ENCODE results near the gene DLX3. TPM values are rescaled to one million over a fixed set of nuclear protein-coding genes. Genes with fewer than 3 reads are reported as not detected.
A peak's percentile ranks its signal among the peaks of the same experiment; 100 is the strongest.

DLX3 gene
- total RNA-seq, 2 donors from 2014 or later = 0.12 TPM; not detected in 1

DNA sequence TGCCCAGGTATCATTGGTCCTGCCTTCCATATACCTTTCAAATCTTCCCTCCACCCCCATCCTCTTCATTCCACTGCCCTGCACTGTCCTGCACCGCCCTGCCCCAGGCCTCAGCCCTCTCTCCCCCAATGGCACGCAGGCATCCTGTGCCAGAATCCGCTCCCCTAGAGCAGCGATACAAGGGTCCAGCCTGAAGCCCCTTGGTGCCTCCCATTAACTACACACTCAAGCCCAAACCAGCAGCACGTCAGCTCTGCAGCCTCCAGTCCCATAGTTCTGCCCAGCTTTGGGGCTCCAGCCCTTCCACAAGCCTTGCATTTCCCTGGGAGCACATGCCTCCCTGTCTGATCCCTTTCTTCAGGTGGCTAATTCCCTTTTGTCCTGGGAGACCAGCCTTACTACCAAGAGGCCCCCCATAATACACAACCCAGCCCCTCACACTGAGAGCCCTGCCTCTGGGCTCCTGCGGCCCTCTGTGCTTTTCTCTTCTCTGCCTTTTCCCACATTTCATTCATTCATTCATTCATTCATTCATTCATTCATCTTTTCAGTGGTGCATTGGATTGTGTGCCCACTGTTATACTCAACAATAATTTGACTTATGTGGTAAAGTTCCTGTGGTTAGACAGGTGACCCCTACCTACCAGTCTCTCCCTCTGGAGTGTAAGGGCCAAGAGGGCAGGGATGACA is 26.8 kb upstream of the DLX3 start:
- Histone ChIP-seq H3K36me3 (no peaks in the 10 kb centered on the region), H3K27me3 (no peaks in the 10 kb centered on the region), H3K4me3 (no peak overlapping the region), H3K27ac (no peak overlapping the region), H3K4me1 (peaks cover 0 to 9% of the 10 kb centered on the region in 2 donors), H3K9me3 (no peaks in the 10 kb centered on the region)
- TF ChIP-seq, protein P1, sequence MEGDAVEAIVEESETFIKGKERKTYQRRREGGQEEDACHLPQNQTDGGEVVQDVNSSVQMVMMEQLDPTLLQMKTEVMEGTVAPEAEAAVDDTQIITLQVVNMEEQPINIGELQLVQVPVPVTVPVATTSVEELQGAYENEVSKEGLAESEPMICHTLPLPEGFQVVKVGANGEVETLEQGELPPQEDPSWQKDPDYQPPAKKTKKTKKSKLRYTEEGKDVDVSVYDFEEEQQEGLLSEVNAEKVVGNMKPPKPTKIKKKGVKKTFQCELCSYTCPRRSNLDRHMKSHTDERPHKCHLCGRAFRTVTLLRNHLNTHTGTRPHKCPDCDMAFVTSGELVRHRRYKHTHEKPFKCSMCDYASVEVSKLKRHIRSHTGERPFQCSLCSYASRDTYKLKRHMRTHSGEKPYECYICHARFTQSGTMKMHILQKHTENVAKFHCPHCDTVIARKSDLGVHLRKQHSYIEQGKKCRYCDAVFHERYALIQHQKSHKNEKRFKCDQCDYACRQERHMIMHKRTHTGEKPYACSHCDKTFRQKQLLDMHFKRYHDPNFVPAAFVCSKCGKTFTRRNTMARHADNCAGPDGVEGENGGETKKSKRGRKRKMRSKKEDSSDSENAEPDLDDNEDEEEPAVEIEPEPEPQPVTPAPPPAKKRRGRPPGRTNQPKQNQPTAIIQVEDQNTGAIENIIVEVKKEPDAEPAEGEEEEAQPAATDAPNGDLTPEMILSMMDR (IDR thresholded peaks at IDR 0.05) = no peak
- peak; percentile 9 for DNase-seq (ENCODE audit: low spot score)

DNA sequence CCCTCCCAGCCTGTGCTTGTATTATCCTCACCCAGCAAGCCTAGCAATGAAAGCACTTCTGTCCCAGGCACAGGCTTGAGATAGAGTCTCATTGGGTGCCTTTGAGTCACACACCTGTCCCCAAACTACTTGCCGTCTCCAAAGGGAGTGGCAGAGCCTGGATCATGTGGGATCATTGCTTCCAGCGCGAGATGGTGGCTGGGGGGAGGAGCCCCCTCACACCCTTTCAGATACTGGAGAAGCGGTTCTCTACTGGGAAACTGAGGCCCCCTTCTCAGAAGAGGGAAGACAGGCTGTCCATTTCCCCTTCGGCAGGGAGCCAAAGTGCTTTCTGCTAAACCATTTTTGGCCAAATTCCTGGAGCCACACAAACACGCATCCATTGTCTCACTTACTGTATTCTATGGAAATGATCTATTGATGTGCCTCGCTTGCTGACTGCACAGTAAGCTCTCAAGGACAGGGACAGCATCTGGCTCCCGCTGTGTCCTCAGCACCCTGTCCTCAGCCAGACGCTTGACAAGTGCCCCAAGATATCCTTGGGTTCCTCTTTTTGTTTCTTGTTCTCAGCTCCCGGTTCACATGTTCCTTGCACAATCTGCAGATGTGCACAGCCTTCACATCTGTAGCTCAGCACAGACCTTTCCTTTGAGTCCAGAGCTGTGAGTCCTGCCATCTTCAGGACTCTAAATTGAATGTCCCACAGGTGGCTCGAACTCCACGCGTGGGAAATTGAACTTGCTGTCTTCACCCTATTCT is 26.0 kb upstream of the DLX3 start:
- Histone ChIP-seq H3K27me3 (no peaks in the 10 kb centered on the region), H3K27ac (no peak overlapping the region), H3K4me1 (peaks cover 0 to 9% of the 10 kb centered on the region in 2 donors), H3K4me3 (no peak overlapping the region), H3K9me3 (no peaks in the 10 kb centered on the region), H3K36me3 (no peaks in the 10 kb centered on the region)
- peak; percentile 42 for DNase-seq (ENCODE audit: low spot score)
- TF ChIP-seq, protein P1 (IDR thresholded peaks at IDR 0.05) = no peak

DNA sequence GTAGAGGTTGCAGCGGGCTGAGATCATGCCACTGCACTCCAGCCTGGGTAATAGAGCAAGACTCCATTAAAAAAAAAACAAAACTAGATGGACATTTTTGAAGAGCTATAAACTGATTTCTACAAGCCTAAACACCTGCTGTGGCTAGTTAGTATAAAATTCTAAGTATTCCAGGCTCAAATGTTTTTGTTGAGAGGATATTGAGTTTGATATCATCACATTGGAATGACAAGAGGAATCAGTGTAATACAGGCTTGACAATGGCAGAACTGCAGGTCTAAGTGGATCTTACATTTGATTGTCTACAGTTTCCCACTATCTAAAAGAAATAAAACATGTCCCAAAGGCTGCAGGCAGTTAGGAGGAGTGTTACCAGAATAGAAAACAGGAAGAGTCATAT is 23.9 kb upstream of the DLX3 start:
- H3K4me3 ChIP-seq = no peak overlapping the region
- H3K36me3 ChIP-seq = no peaks in the 10 kb centered on the region
- no peak overlapping the region for H3K27ac ChIP-seq
- peaks cover 0 to 9% of the 10 kb centered on the region in 2 donors for H3K4me1 ChIP-seq
- H3K27me3 ChIP-seq = no peaks in the 10 kb centered on the region
- peaks cover 0 to 7% of the 10 kb centered on the region in 2 donors for H3K9me3 ChIP-seq
- no peak for DNase-seq (ENCODE audit: low spot score)
- TF ChIP-seq, protein P1 (IDR thresholded peaks at IDR 0.05) = no peak

DNA sequence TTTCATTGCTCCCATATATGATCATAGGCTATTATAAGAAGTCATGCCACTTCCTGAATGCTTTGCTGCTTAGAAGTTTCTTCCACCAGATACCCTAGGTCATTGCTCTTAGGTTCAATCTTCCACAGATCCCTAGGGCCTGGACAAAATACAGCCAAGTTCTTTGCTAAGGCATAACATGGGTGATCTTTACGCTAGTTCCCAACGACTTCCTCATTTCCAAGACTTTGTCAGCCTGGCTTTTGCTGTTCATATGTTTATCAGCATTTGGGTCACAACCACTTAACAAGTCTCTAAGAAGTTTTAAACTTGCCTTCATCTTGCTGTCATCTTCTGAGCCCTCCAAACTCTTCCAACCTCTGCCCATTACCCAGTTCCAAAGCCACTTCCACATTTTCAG is 20.1 kb upstream of the DLX3 start:
- DNase-seq (ENCODE audit: low spot score) = no peak
- H3K27ac ChIP-seq = no peak overlapping the region
- no peaks in the 10 kb centered on the region for H3K36me3 ChIP-seq
- no peaks in the 10 kb centered on the region for H3K27me3 ChIP-seq
- no peaks in the 10 kb centered on the region for H3K4me1 ChIP-seq
- TF ChIP-seq, protein P1 (IDR thresholded peaks at IDR 0.05) = no peak
- no peak overlapping the region for H3K4me3 ChIP-seq
- peaks cover 0 to 26% of the 10 kb centered on the region in 2 donors for H3K9me3 ChIP-seq

DNA sequence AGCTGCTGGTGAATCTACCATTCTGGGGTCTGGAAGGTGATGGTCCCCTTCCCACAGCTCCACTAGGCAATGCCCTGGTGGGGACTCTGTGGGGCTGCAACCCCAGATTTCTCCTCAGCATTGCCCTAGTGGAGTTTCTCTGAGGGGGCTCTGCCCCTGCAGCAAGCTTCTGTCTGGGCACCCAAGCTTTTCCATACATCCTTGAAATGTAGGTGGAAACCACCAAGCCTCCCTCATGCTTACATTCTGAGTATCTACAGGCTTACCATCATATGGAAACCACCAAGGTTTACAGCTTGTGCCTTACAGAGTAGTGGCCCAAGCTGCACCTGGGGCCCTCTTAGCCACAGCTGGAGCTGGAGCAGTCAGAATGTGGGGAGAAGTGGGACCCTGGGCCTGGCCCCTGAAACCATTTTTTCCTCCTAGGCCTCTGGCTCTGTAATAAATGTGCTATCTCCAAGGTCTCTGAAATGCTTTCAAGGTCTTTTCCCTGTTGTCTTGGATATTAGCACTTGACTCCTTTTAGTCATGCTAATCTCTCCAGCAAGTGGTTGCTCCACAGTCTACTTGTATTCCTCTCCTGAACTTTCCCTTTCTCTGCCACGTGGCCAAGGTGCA is 19.6 kb upstream of the DLX3 start:
- Histone ChIP-seq H3K9me3 (peaks cover 0 to 31% of the 10 kb centered on the region in 2 donors), H3K36me3 (no peaks in the 10 kb centered on the region), H3K4me1 (no peaks in the 10 kb centered on the region), H3K27ac (no peak overlapping the region), H3K27me3 (no peaks in the 10 kb centered on the region), H3K4me3 (no peak overlapping the region)
- TF ChIP-seq, protein P1 (IDR thresholded peaks at IDR 0.05) = no peak
- DNase-seq (ENCODE audit: low spot score) = peak; percentile 7

Data from right atrium auricular region (tissue), 2 donors.